Stimulated activated CD8-positive, alpha-beta memory T cell treated with anti-CD3 and anti-CD28 coated beads, Interleukin-4, amount 100 ng/mL, for 1 hour (primary cell): ENCODE data around the gene IVNS1ABP.
"Not testable (repeated sequence)": the region's sequence is repeated elsewhere in the genome, so short reads cannot be mapped to it uniquely, and the experiment has no call there.

ENCODE experiments used
- DNase-seq, 2 donors: peaks; one replicate each; pipeline ENCODE4 v3.0.0-alpha.2; 2020; ENCODE audit warnings: low read depth in 2 of 2, low spot score in 1 of 2

IVNS1ABP gene

DNA sequence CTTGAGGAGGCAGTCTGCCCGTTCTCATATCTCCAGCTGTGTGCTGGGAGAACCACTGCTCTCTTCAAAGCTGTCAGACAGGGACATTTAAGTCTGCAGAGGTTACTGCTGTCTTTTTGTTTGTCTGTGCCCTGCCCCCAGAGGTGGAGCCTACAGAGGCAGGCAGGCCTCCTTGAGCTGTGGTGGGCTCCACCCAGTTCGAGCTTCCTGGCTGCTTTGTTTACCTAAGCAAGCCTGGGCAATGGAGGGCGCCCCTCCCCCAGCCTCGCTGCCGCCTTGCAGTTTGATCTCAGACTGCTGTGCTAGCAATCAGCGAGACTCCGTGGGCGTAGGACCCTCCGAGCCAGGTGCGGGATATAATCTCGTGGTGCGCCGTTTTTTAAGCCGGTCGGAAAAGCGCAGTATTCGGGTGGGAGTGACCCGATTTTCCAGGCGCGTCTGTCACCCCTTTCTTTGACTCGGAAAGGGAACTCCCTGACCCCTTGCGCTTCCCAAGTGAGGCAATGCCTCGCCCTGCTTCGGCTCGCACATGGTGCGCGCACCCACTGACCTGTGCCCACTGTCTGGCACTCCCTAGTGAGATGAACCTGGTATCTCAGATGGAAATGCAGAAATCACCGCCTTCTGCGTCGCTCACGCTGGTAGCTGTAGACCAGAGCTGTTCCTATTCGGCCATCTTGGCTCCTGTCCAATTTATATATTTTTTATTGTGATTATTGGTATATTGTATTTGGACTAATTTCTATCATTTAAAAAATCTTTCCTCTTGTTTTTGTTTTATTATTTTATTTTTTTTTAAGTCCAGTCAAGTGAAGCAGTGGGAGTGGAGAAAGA is 59.7 kb downstream of the IVNS1ABP start:
- not testable (repeated sequence) for DNase-seq

DNA sequence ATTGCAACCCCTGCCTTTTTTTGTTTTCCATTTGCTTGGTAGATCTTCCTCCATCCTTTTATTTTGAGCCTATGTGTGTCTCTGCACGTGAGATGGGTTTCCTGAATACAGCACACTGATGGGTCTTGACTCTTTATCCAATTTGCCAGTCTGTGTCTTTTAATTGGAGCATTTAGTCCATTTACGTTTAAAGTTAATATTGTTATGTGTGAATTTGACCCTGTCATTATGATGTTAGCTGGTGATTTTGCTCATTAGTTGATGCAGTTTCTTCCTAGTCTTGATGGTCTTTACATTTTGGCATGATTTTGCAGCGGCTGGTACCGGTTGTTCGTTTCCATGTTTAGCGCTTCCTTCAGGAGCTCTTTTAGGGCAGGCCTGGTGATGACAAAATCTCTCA is 61.4 kb downstream of the IVNS1ABP start:
- DNase-seq: not testable (repeated sequence)

DNA sequence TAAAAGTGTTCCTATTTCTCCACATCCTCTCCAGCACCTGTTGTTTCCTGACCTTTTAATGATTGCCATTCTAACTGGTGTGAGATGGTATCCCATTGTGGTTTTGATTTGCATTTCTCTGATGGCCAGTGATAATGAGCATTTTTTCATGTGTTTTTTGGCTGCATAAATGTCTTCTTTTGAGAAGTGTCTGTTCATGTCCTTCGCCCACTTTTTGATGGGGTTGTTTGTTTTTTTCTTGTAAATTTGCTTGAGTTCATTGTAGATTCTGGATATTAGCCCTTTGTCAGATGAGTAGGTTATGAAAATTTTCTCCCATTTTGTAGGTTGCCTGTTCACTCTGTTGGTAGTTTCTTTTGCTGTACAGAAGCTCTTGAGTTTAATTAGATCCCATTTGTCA is 64.6 kb downstream of the IVNS1ABP start:
- not testable (repeated sequence) for DNase-seq

DNA sequence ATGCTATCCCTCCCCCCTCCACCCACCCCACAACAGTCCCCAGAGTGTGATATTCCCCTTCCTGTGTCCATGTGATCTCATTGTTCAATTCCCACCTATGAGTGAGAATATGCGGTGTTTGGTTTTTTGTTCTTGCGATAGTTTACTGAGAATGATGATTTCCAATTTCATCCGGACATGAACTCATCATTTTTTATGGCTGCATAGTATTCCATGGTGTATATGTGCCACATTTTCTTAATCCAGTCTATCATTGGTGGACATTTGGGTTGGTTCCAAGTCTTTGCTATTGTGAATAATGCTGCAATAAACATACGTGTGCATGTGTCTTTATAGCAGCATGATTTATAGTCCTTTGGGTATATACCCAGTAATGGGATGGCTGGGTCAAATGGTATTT is 65.1 kb downstream of the IVNS1ABP start:
- not testable (repeated sequence) for DNase-seq

DNA sequence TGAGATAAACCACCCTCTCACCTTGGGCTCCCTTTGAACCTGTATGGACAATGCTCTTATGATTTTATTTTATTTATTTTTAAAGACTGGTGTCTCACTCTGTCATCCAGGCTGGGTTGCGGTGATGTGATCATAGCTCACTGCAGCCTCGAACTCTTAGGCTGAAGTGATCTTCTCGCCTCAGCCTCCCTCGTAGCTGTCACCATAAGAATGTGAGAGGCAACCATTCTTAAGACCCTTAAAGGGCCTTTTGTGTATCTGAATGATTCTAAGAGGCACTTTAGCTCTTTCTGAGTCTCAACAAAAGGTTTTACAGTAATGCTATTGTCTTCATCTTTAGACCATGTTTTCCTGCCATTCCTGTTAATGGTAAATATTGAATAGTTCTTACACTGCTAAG is 67.0 kb downstream of the IVNS1ABP start:
- DNase-seq: no peak

DNA sequence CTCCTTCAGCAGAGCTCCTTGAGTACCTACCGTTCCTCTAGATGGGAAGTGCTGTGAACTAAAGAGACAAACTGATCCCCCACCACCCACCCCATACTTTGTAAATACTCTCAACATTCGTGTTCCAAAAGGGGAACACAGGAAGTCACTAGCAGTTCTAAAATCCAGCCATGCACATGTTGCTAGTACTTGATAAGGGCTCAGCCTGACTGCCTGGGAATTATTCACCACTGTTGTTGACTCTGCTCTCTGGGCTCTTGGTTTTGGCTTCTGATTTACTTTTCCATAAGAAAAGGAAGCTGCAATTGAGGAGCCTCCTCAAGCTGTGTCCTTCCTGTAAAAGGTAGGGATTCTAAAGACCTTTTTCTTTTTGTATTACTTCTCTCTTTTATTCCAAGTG is 67.5 kb downstream of the IVNS1ABP start:
- DNase-seq: no peak
